T-helper 17 cell (primary cell): ENCODE measurements around the gene PACSIN1. TPM values are rescaled to one million over a fixed set of nuclear protein-coding genes. Genes with fewer than 3 reads are reported as not detected.

Source experiments
- ATAC-seq: fragments of 150-1000 bp; cut with Tn5 transposase; 2 replicates; pipeline ENCODE4 v1.10.0; 2021; ENCODE audit warnings: mild to moderate bottlenecking, moderate library complexity
- DNase-seq, 3 donors: peaks; one replicate each; pipeline versions ENCODE4 v3.0.0 to v3.0.0-alpha.2; 2020 to 2021
- H3K9me3 ChIP-seq: one replicate; pipeline ENCODE4 v1.7.0; 2013; ENCODE audit warnings: low read length, mild to moderate bottlenecking; ENCODE audit not compliant: control insufficient read depth, poor library complexity, severe bottlenecking
- H3K27ac Mint-ChIP-seq: one replicate; pipeline ENCODE4 v1.8.0; 2022; ENCODE audit warnings: mild to moderate bottlenecking, moderate library complexity, mixed read lengths
- H3K27me3 Mint-ChIP-seq: one replicate; pipeline ENCODE4 v1.8.0; 2022; ENCODE audit warnings: mixed read lengths
- H3K36me3 Mint-ChIP-seq: one replicate; pipeline ENCODE4 v1.8.0; 2022; ENCODE audit warnings: low read depth, mixed read lengths
- H3K4me1 Mint-ChIP-seq: one replicate; pipeline ENCODE4 v1.8.0; 2022; ENCODE audit warnings: mild to moderate bottlenecking, mixed read lengths
- H3K4me3 Mint-ChIP-seq: one replicate; pipeline ENCODE4 v1.8.0; 2022; ENCODE audit warnings: mild to moderate bottlenecking, moderate library complexity, mixed read lengths
- total RNA-seq, 4 donors: library from RNA in 2 of 4; stranded (reverse) in 2 of 4; gene quantifications; one replicate each; pipeline ENCODE4 v1.2.3 and lab custom pipeline; 2022 to 2026

The PACSIN1 gene
- total RNA-seq, 2 donors from 2014 or later, result 0.40 to 0.50 TPM

DNA sequence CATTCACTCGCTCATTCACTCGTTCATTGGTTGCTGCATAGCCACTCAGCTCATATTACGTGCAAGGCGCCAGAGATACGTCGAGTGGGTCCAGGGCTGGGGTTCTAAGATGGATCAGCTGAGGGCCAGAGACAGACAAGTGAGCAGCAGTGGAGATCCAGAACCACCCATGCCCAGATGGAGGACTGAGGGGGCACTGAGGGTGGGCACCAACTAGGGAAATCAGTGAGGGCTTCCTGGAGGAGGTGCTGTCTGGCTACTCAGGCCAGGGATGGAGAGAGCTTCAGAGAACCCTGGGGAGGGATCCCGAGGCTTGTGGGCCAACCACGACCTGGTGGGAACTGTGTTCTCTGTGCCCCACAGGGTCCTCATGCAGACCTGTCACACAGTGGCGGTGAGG is 90.6 kb downstream of the PACSIN1 start:
- Mint-ChIP-seq H3K4me3 (no peak overlapping the region), H3K27me3 (peaks cover 9% of the 10 kb centered on the region), H3K27ac (no peak overlapping the region), H3K36me3 (peaks cover 3% of the 10 kb centered on the region), H3K4me1 (peaks cover 8% of the 10 kb centered on the region)
- no peak for ATAC-seq
- no peak for DNase-seq
- no peaks in the 10 kb centered on the region for H3K9me3 ChIP-seq

DNA sequence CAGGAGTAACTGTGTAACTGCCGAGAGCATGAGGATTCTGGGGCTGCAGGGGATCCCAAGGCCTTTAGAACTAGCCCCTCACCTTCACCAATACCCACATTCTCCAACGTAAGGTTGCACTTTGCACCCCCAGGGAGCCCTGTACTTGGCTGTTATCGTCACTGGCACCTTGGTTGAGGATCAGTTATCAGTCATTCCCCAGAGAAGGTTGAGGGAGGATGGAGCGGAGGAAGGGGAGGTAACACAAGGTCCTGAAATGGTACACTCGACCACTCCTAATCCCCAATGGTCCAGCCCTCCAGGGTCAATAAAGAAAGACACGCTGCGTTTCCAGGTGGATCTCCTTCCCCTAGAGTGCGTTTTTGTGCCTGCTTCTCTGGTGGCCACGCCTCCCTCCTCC is 91.4 kb downstream of the PACSIN1 start:
- no peak for DNase-seq
- Mint-ChIP-seq H3K27ac (no peak overlapping the region), H3K4me3 (no peak overlapping the region), H3K27me3 (peaks cover 2% of the 10 kb centered on the region), H3K36me3 (peaks cover 3% of the 10 kb centered on the region), H3K4me1 (peaks cover 8% of the 10 kb centered on the region)
- no peaks in the 10 kb centered on the region for H3K9me3 ChIP-seq
- ATAC-seq, result no peak

DNA sequence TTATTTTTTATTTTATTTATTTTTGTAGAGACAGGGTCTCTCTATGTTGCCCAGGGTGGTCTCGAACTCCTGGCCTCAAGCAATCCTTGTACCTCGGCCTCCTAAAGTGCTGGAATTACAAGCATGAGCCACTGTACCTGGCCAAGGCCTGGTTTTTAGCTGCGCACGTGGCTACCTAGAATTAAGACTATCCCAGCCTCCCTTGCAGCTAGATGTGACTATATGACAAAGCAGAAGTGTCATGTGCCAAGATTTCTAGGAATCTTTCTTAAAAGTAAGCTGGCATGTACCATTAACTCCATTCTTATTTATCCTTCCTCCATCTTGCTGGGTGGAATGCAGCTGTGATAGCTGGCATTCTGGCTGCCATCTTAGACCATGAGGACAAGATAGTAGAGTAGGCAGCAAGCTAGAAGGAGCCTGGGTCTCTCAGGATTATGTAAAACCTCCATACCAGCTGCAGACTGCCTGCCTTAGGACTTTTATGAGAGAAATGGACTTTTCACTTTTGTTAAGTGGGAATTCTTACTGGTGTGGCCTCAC is 92.4 kb downstream of the PACSIN1 start:
- peaks cover 8% of the 10 kb centered on the region for H3K4me1 Mint-ChIP-seq
- H3K4me3 Mint-ChIP-seq, result no peak overlapping the region
- no peak overlapping the region for H3K27ac Mint-ChIP-seq
- peaks cover 3% of the 10 kb centered on the region for H3K36me3 Mint-ChIP-seq
- H3K9me3 ChIP-seq, result no peaks in the 10 kb centered on the region
- no peaks in the 10 kb centered on the region for H3K27me3 Mint-ChIP-seq
- DNase-seq (no peak), ATAC-seq (no peak)

DNA sequence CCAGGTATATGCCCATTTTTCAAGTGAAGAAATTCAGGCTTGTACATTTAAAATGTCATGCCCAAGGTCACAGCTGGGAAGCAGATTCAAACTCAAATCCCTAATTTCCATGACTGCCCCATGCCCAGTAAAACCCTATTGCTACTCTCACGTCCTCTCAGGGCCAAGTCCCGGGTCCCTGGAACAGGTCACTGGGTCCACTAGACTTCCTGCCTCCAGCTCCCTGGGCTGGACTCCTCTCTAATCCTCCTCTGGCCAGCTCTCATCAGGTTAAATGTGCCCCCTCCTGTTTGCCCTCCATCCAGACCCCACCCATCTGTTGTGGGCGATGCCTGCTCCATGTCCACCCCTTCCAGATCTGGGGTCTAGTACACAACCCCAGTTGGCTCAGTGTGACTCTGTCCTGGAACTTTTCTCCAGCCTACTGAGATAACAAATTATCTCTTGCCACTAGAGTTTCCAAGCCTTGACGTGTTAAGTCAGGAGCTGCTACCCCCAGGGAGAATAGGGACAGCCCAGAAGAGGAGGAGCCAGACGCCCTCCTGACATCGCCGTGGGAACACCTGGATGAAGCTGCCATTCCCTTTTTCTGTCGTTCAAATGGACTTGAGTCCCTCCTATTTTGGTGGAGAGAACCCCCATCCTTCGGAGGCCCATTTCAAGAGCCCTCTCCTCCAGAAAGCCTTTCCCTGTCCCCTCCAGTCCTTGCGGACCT is 93.9 kb downstream of the PACSIN1 start:
- H3K27ac Mint-ChIP-seq, result no peak overlapping the region
- H3K9me3 ChIP-seq, result no peaks in the 10 kb centered on the region
- no peak for DNase-seq
- no peak overlapping the region for H3K4me3 Mint-ChIP-seq
- H3K27me3 Mint-ChIP-seq, result no peaks in the 10 kb centered on the region
- H3K4me1 Mint-ChIP-seq, result peaks cover 3% of the 10 kb centered on the region
- peaks cover 3% of the 10 kb centered on the region for H3K36me3 Mint-ChIP-seq
- no peak for ATAC-seq

DNA sequence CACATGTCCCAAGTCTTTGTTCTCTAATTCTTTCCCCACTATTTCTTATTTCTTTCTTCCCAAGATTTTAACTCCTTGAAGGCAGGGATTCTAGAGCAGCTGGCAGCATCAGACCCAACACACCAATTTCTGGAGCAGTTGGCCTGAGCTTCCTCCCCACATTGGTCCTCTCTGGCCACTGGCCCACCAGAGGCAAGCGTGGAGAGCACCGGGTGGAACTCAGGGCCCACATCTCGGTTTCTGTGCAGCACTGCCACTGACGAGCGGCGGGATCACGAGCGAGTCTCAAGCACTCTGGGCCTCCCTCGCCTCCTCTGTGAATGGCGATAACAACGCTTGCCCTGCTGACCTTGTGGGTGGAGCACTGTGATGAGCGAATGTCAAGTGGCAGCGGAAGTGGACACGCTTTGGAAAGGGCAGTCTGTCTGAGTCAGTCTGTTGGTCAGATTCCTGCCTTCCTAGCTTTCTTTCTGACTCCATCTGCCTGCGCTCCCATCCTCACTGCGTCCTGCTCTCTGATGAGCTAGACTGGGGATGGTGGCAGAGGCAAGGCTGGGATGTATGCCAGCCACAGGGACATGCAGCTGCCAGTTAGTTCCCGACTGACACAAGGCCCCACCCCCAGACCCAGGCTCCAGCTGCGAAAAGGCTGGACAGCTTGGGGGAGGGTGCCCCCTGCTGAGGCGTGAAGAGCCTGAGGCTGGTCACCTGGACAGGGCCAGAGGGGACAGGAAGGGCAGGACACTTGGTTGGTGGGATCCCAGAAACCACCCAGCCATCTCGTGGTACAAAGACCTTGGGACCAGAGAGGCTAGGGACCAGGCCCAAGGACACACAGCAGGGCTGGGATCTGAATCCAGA is 94.7 kb downstream of the PACSIN1 start:
- no peak for DNase-seq
- no peak overlapping the region for H3K4me3 Mint-ChIP-seq

DNA sequence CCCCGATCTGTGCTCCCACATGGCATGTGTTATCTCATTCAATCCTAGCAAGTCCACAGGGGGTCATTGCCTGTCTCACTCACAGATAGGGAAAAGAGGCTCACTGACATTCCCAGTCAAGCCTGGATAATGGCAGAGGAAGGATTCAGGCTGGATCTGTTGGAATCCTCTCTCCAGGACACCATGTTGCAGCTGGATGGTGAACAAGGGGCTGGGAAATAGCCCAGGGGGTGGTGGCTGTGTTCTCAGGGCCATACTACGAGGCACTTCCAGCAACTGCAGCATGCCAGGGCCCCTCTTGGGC is 95.3 kb downstream of the PACSIN1 start:
- Mint-ChIP-seq H3K4me1 (no peaks in the 10 kb centered on the region), H3K27me3 (no peaks in the 10 kb centered on the region), H3K4me3 (no peak overlapping the region), H3K27ac (no peak overlapping the region), H3K36me3 (peaks cover 3% of the 10 kb centered on the region)
- ATAC-seq (no peak), DNase-seq (no peak)
- no peaks in the 10 kb centered on the region for H3K9me3 ChIP-seq

More for the DNA sequence above, 94.7 kb downstream of the PACSIN1 start:
- ATAC-seq, result no peak
- Mint-ChIP-seq H3K36me3 (peaks cover 3% of the 10 kb centered on the region), H3K27ac (peak overlapping the region; percentile 39), H3K4me1 (no peaks in the 10 kb centered on the region), H3K27me3 (no peaks in the 10 kb centered on the region)
- no peaks in the 10 kb centered on the region for H3K9me3 ChIP-seq

DNA sequence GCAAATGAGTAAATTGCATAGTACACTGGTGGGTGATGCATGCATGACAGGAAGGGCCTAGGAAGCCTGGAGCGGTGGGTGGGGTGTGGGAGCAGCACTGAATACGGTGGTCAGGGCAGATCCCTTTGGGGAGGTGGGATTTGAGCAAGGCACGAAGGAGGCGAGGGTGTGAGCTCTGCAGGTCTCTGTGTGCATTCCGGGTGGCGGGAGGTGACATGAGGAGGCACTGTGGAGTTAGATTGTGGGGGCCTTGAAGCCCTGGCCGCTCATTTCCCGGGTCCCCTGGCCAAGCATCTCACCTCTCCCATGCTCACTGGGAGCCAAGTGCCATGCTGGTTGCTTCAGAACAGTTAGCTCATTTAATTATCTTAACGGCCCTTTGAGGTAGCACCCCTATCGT is 96.5 kb downstream of the PACSIN1 start:
- Mint-ChIP-seq H3K4me3 (no peak overlapping the region), H3K36me3 (peaks cover 3% of the 10 kb centered on the region), H3K27me3 (no peaks in the 10 kb centered on the region), H3K4me1 (no peaks in the 10 kb centered on the region), H3K27ac (no peak overlapping the region)
- ATAC-seq (no peak), DNase-seq (no peak)
- H3K9me3 ChIP-seq, result no peaks in the 10 kb centered on the region

DNA sequence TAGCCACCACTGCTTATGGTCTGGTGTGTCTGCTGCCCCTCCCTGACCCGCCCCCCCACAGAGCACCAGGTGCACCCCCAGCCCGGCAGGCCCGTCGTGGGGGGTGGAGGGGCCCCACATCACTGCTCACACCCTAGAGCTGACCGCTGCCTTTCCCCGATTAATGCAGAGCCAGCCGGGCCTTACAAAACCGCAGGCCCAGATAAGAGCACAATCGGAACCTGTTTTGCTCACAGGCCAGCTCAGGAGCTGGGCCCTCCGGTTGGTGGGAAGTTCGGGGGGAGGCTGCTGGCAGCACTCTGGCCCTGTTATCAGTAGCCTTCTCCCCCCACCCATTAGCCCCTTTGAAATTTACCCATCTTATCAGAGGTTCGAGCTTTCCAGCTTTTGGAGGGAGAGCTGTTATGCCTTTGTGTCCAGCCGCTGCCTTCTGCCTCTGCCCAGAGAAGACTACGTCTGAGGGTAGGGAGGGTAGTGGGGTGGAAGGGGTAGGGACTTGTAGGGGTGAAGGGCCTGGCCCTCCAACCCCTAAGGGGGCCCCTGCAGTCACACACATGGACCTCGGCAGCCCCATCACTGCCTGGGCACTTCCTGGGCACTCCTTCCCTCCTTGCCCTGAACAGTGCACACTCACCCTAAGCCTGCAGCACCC is 97.1 kb downstream of the PACSIN1 start:
- H3K27ac Mint-ChIP-seq, result no peak overlapping the region

DNA sequence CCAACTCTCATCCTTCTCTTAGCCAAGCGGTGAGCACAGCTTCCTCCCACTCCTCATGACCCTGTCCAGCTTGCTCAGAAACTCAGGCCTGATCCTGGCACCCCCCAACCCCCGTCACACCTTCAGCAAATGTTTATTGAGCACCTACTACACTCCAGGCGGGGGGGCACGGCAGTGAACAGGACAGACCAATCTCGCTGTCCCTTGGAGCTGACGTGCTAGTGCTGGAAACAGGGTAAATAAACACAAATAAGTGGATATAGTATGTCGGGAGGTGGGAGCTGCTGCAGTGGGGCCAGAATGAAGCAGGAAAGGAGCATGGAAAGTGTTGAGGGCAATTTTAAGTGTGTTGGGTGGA is 97.6 kb downstream of the PACSIN1 start:
- Mint-ChIP-seq H3K4me1 (no peaks in the 10 kb centered on the region), H3K4me3 (no peak overlapping the region), H3K27ac (no peak overlapping the region), H3K36me3 (peaks cover 3% of the 10 kb centered on the region), H3K27me3 (peaks cover 6% of the 10 kb centered on the region)
- H3K9me3 ChIP-seq, result no peaks in the 10 kb centered on the region
- DNase-seq, result no peak
- ATAC-seq, result no peak

More for the DNA sequence above, 97.1 kb downstream of the PACSIN1 start:
- no peaks in the 10 kb centered on the region for H3K9me3 ChIP-seq
- ATAC-seq, result no peak
- Mint-ChIP-seq H3K27me3 (peaks cover 1% of the 10 kb centered on the region), H3K4me1 (no peaks in the 10 kb centered on the region), H3K4me3 (no peak overlapping the region), H3K36me3 (peaks cover 3% of the 10 kb centered on the region)
- DNase-seq, result no peak

DNA sequence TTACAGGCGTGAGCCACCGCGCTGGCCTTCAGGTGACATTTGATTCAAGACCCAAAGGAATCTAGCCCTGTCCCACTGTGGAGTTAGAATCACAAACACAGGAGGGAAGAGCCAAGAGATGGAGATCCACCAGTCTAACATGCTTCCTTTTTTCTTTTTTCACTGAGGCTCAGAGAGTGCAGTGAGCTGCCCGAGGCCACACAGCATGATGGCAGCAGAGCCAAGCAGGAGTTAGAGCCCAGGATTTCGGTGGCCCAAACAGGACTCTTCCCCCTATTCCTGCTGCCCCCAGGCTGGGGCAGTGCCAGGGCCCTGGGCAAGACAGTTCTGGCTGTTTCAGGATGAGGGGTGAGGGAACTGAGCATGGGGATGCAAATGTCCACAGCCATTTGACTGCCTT is 98.3 kb downstream of the PACSIN1 start:
- H3K27ac Mint-ChIP-seq, result no peak overlapping the region
- H3K27me3 Mint-ChIP-seq, result peaks cover 13% of the 10 kb centered on the region
- H3K9me3 ChIP-seq, result no peaks in the 10 kb centered on the region
- DNase-seq (no peak), ATAC-seq (no peak)
- H3K4me1 Mint-ChIP-seq, result no peaks in the 10 kb centered on the region
- H3K36me3 Mint-ChIP-seq, result peaks cover 3% of the 10 kb centered on the region
- no peak overlapping the region for H3K4me3 Mint-ChIP-seq

DNA sequence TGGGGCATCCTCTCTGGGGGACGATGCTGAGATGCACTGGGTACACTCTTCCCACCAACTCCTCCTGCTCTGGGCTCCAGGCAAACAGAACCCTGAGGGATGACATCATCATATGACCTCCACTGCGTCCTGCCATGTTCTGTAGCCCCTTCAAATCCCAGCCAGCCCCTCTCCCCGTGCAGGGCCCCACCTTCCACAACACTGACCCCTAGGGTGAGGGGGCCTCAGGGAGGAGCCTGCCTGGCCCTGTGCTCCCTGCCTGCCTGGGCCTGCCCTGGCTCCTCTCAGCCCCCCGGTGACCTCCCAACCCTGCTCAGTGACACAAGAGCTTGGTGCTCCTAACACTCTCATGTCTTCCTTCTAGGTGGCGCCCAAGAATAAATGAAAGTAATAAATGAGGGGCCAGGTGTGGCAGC is 99.9 kb downstream of the PACSIN1 start:
- Mint-ChIP-seq H3K36me3 (no peaks in the 10 kb centered on the region), H3K27ac (peak overlapping the region; percentile 39)

DNA sequence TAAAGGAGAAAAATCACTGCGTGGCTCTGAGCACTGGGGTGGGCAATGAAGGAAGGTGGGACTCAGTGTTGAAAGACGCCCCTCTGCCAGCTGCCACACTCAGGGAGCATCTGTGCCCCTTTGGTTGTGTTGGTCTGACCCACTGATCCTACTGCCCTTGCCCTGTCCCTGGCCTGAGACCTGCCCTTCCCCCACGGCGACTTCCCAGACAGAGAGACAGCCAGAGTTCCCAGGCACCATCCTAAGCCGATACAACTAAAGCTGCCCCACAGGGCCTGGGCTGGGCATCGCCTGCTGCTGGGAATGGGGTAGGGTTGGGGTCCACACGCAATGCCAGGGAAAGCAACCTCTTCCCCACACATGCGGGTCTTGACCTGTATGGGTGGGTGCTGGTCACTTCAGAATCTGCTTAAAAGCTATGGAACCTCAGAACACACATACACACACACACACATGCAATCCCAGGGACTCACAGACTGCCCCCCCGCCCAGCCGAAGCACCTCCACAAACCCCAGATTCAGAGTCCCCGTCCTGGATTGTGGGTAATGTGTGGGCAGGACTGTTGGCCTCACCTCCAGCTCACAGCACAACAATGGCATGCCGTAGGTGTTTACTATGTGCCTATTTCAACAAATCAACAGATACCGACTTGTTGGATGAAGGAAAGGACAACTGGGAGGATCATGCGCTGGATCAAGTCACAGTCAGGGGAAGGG is 101.1 kb downstream of the PACSIN1 start:
- ATAC-seq, result no peak
- H3K9me3 ChIP-seq, result no peaks in the 10 kb centered on the region
- DNase-seq, result no peak
- Mint-ChIP-seq H3K27me3 (peaks cover 14% of the 10 kb centered on the region), H3K36me3 (no peaks in the 10 kb centered on the region), H3K4me1 (no peaks in the 10 kb centered on the region), H3K27ac (no peak overlapping the region), H3K4me3 (no peak overlapping the region)

More for the DNA sequence above, 99.9 kb downstream of the PACSIN1 start:
- no peaks in the 10 kb centered on the region for H3K9me3 ChIP-seq
- ATAC-seq, result no peak
- peaks cover 14% of the 10 kb centered on the region for H3K27me3 Mint-ChIP-seq
- no peak for DNase-seq
- no peaks in the 10 kb centered on the region for H3K4me1 Mint-ChIP-seq
- no peak overlapping the region for H3K4me3 Mint-ChIP-seq
